ENCODE measurements around the gene NAPG. TPM values are rescaled to one million over a fixed set of nuclear protein-coding genes. Genes with fewer than 3 reads are reported as not detected.

NAPG gene
- total and polyA plus RNA-seq, 10 of the 15 experiments (the other 5 are each of a cell fraction or from before 2014, with no cell fraction given), result 20.5 to 34.8 (median 24.0) TPM

GRCh38 chr18:10522574-10522973 is 3.3 kb upstream of the NAPG start:
- Histone ChIP-seq H2AFZ (ENCODE audit: control insufficient read depth, low read depth, low read length) (no peak overlapping the region), H3K36me3 (ENCODE audit: control insufficient read depth in 2 of 2, insufficient read depth in 2 of 2, low read length in 1 of 2) (no peaks in the 10 kb centered on the region), H3K4me1 (ENCODE audit: control insufficient read depth, insufficient read depth, low read length) (peaks cover 10% of the 10 kb centered on the region), H3K4me3 (no peak overlapping the region), H3K9ac (ENCODE audit: control insufficient read depth, insufficient read depth, low read length) (no peak overlapping the region), H3K27ac (ENCODE audit: control insufficient read depth, insufficient read depth) (no peak overlapping the region), H3K27me3 (replicated peaks in 1 of 2; ENCODE audit: control insufficient read depth in 2 of 2, insufficient read depth in 2 of 2, low read length in 1 of 2) (peaks cover 0 to 4% of the 10 kb centered on the region in 2 experiments; a peak in 1 of 4 replicates), H3K4me2 (ENCODE audit: control insufficient read depth, insufficient read depth) (no peak overlapping the region), H4K20me1 (ENCODE audit: control insufficient read depth, insufficient read depth) (no peaks in the 10 kb centered on the region), H3K9me3 (replicated peaks; ENCODE audit: control insufficient read depth, insufficient read depth, low read length) (no peaks in the 10 kb centered on the region), H3K79me2 (ENCODE audit: control insufficient read depth, insufficient read depth, low read length) (peaks cover 15% of the 10 kb centered on the region)
- no peak for TF ChIP-seq ZNF24 (IDR thresholded peaks at IDR 0.05)
- TF ChIP-seq MAX (IDR thresholded peaks at IDR 0.05; ENCODE audit: low read depth, low read length), result no peak
- TF ChIP-seq RUNX3 (IDR thresholded peaks at IDR 0.05; ENCODE audit: low read length), result no peak
- in situ Hi-C loops (cut with MboI), result loop anchor here (5.0 kb wide), 1 partner anchor 550 kb away; no protein-coding TSS in a partner anchor
- POLR2A ChIA-PET, result no interaction called here
- CTCF ChIA-PET, result interaction anchor here (0.8 to 2.3 kb wide), 9 partner anchors 8 to 641 kb away, joined by 3 to 16 read pairs (median 3); no protein-coding TSS in a partner anchor
- no TSS peak for BruUV-seq (replicated peaks)
- DNase-seq (ENCODE audit: low read depth, low spot score), result no peak
- WGBS (ENCODE audit: insufficient coverage, insufficient replicate concordance, low lambda C conversion rate, missing lambda C conversion rate), result 65% methylated on average over 2 of the region's 2 CpGs
- intact Hi-C loops (cut with micrococcal nuclease; ENCODE audit: unreplicated experiment), result no loop called here
- no peak for ATAC-seq
- RAD21 ChIA-PET (ENCODE audit: unreplicated experiment), result interaction anchor here (1.0 to 1.6 kb wide), 5 partner anchors 40 to 632 kb away, joined by 3 to 4 read pairs (median 3); no protein-coding TSS in a partner anchor
- SMC1A ChIA-PET (ENCODE audit: uncharacterized antibody, unreplicated experiment), result interaction anchor here (0.6 to 2.9 kb wide), 6 partner anchors 13 to 1326 kb away, joined by 3 to 14 read pairs (median 4); no protein-coding TSS in a partner anchor
- FAIRE-seq, result no peak

GRCh38 chr18:10523544-10523943 is 2.3 kb upstream of the NAPG start:
- no peak for ATAC-seq
- H4K20me1 ChIP-seq (ENCODE audit: control insufficient read depth, insufficient read depth), result no peaks in the 10 kb centered on the region
- no peak overlapping the region for H3K4me2 ChIP-seq (ENCODE audit: control insufficient read depth, insufficient read depth)
- ChIA-PET CTCF (interaction anchor here (0.5 to 2.3 kb wide), 6 partner anchors 9 to 1087 kb away, joined by 3 to 16 read pairs (median 3); no protein-coding TSS in a partner anchor), SMC1A (ENCODE audit: uncharacterized antibody, unreplicated experiment) (interaction anchor here (0.8 to 2.9 kb wide), 3 partner anchors 12 to 640 kb away, joined by 4 to 14 read pairs (median 4); no protein-coding TSS in a partner anchor), RAD21 (ENCODE audit: unreplicated experiment) (interaction anchor here (1.0 to 1.6 kb wide), 2 partner anchors 552 to 631 kb away, joined by 3 to 4 read pairs; no protein-coding TSS in a partner anchor), POLR2A (interaction anchor here (0.9 kb wide), 1 partner anchor 27 kb away, joined by 3 read pairs; no protein-coding TSS in a partner anchor)
- H3K79me2 ChIP-seq (ENCODE audit: control insufficient read depth, insufficient read depth, low read length), result peaks cover 25% of the 10 kb centered on the region
- H3K27ac ChIP-seq (ENCODE audit: control insufficient read depth, insufficient read depth), result no peak overlapping the region
- no peak overlapping the region for H2AFZ ChIP-seq (ENCODE audit: control insufficient read depth, low read depth, low read length)
- no peaks in the 10 kb centered on the region for H3K9me3 ChIP-seq (replicated peaks; ENCODE audit: control insufficient read depth, insufficient read depth, low read length)
- no peaks in the 10 kb centered on the region for H3K36me3 ChIP-seq (ENCODE audit: control insufficient read depth in 2 of 2, insufficient read depth in 2 of 2, low read length in 1 of 2)
- 49% methylated on average over 4 of the region's 4 CpGs for WGBS (ENCODE audit: insufficient coverage, insufficient replicate concordance, low lambda C conversion rate, missing lambda C conversion rate)
- FAIRE-seq, result no peak
- intact Hi-C loops (cut with micrococcal nuclease; ENCODE audit: unreplicated experiment), result no loop called here
- in situ Hi-C loops (cut with MboI), result loop anchor here (5.0 kb wide), 1 partner anchor 551 kb away; no protein-coding TSS in a partner anchor
- no peak overlapping the region for H3K9ac ChIP-seq (ENCODE audit: control insufficient read depth, insufficient read depth, low read length)
- peaks cover 10% of the 10 kb centered on the region for H3K4me1 ChIP-seq (ENCODE audit: control insufficient read depth, insufficient read depth, low read length)
- H3K4me3 ChIP-seq, result no peak overlapping the region
- BruUV-seq (replicated peaks), result no TSS peak
- no peak for DNase-seq (ENCODE audit: low read depth, low spot score)
- H3K27me3 ChIP-seq (replicated peaks in 1 of 2; ENCODE audit: control insufficient read depth in 2 of 2, insufficient read depth in 2 of 2, low read length in 1 of 2), result peaks cover 0 to 3% of the 10 kb centered on the region in 2 experiments; a peak in 1 of 4 replicates
- no peak for TF ChIP-seq BMI1 (IDR thresholded peaks at IDR 0.05; ENCODE audit: borderline replicate concordance)
- TF ChIP-seq CTCF (IDR thresholded peaks at IDR 0.05 in 2 of 3, conservative IDR thresholded peaks at IDR 0.05 in 1 of 3; ENCODE audit: control insufficient read depth in 2 of 3, extremely low read depth in 1 of 3, insufficient read depth in 1 of 3, low read depth in 3 of 3, low read length in 3 of 3), result no peak
- TF ChIP-seq LARP7 (IDR thresholded peaks at IDR 0.05), result no peak
- TF ChIP-seq ZBTB33 (IDR thresholded peaks at IDR 0.05), result no peak
- TF ChIP-seq ZNF207 (IDR thresholded peaks at IDR 0.05; ENCODE audit: borderline replicate concordance), result no peak
- TF ChIP-seq ZNF384 (IDR thresholded peaks at IDR 0.05; ENCODE audit: borderline replicate concordance, low read depth, low read length), result no peak
- no peak for TF ChIP-seq USF1 (IDR thresholded peaks at IDR 0.05; ENCODE audit: borderline replicate concordance, extremely low read length, insufficient read depth, low read depth, low read length)

Measured in GM12878 (cell line).